CD14-positive monocyte (primary cell): ENCODE results near the gene PHACTR2. TPM values are rescaled to one million over a fixed set of nuclear protein-coding genes. Genes with fewer than 3 reads are reported as not detected.

Source experiments
- DNase-seq, 3 donors: peaks; one replicate each; pipeline ENCODE4 v3.0.0-alpha.2; 2011 to 2022
- H2AFZ ChIP-seq: 2 replicates; pipeline ENCODE4 v1.6.0; 2012; ENCODE audit warnings: mild to moderate bottlenecking, low read depth, low read length, inconsistent platforms; ENCODE audit not compliant: insufficient read depth, poor library complexity, severe bottlenecking
- H3K27ac ChIP-seq, 2 donors: 1 replicate in 1 of 2; 2 replicates in 1 of 2; pipeline ENCODE4 v1.5.1; 2012 to 2013; ENCODE audit warnings: low read length in 2 of 2, control low read depth in 1 of 2, inconsistent platforms in 1 of 2, low read depth in 1 of 2, mild to moderate bottlenecking in 1 of 2
- H3K27me3 ChIP-seq, 2 donors: one replicate each; pipeline versions ENCODE4 v1.6.0 to v1.6.1; 2011 to 2013; ENCODE audit warnings: low read length in 2 of 2; ENCODE audit not compliant: control insufficient read depth in 2 of 2, insufficient read depth in 2 of 2
- H3K36me3 ChIP-seq, 2 donors: replicated peaks in 1 of 2; 1 replicate in 1 of 2; 2 replicates in 1 of 2; pipeline versions ENCODE4 v1.5.1 to v1.6.1; 2012 to 2013; ENCODE audit warnings: low read length in 2 of 2, control low read depth in 1 of 2, inconsistent platforms in 1 of 2, mild to moderate bottlenecking in 1 of 2; ENCODE audit not compliant: insufficient read depth in 2 of 2, control insufficient read depth in 1 of 2
- H3K4me1 ChIP-seq, 2 donors: 1 replicate in 1 of 2; 2 replicates in 1 of 2; pipeline versions ENCODE4 v1.5.1 to v1.6.1; 2012 to 2013; ENCODE audit warnings: low read length in 2 of 2, control low read depth in 1 of 2, inconsistent platforms in 1 of 2, mild to moderate bottlenecking in 1 of 2, moderate library complexity in 1 of 2; ENCODE audit not compliant: insufficient read depth in 2 of 2, control insufficient read depth in 1 of 2
- H3K4me2 ChIP-seq: replicated peaks from 2 replicates; pipeline ENCODE3; 2012; ENCODE audit warnings: low read length, moderate library complexity, mild to moderate bottlenecking; ENCODE audit not compliant: poor library complexity, severe bottlenecking; ENCODE audit errors: extremely low read depth
- H3K4me3 ChIP-seq, 3 experiments: fragments of 200-600 bp in 1 of 3; sonication (generic) in 1 of 3; replicated peaks in 1 of 3; 1 replicate in 2 of 3; 2 replicates in 1 of 3; pipeline ENCODE4 v1.5.1; 2011 to 2013; ENCODE audit warnings: low read length in 3 of 3, mild to moderate bottlenecking in 3 of 3, control low read depth in 2 of 3, low read depth in 2 of 3, inconsistent platforms in 1 of 3, moderate library complexity in 1 of 3
- H3K79me2 ChIP-seq: 2 replicates; pipeline ENCODE4 v1.6.0; 2012; ENCODE audit warnings: mild to moderate bottlenecking, control low read depth, inconsistent platforms, low read length, moderate library complexity; ENCODE audit not compliant: insufficient read depth
- H3K9ac ChIP-seq: 2 replicates; pipeline ENCODE4 v1.6.0; 2017; ENCODE audit warnings: low read length, mild to moderate bottlenecking; ENCODE audit not compliant: insufficient read depth, poor library complexity, severe bottlenecking
- H3K9me3 ChIP-seq, 2 donors: replicated peaks in 1 of 2; 1 replicate in 1 of 2; 2 replicates in 1 of 2; pipeline versions ENCODE4 v1.5.1 to v1.6.1; 2012 to 2013; ENCODE audit warnings: low read length in 2 of 2, control low read depth in 1 of 2; ENCODE audit not compliant: control insufficient read depth in 1 of 2, insufficient read depth in 1 of 2
- H4K20me1 ChIP-seq: 2 replicates; pipeline ENCODE4 v1.6.0; 2012; ENCODE audit warnings: mild to moderate bottlenecking, low read length, control low read depth, moderate library complexity; ENCODE audit not compliant: insufficient read depth
- H3K27ac Mint-ChIP-seq, 7 donors: one replicate each; pipeline ENCODE4 v1.8.0; 2020; ENCODE audit warnings: mild to moderate bottlenecking in 7 of 7, mixed read lengths in 7 of 7, moderate library complexity in 6 of 7, inconsistent platforms in 2 of 7
- H3K27me3 Mint-ChIP-seq, 3 donors: one replicate each; pipeline ENCODE4 v1.8.0; 2021 to 2022; ENCODE audit warnings: low read depth in 3 of 3, mild to moderate bottlenecking in 3 of 3, mixed read lengths in 3 of 3, moderate library complexity in 3 of 3, inconsistent platforms in 1 of 3
- H3K36me3 Mint-ChIP-seq, 2 donors: one replicate each; pipeline ENCODE4 v1.8.0; 2020; ENCODE audit warnings: mixed read lengths in 2 of 2, inconsistent platforms in 1 of 2, mild to moderate bottlenecking in 1 of 2
- H3K4me1 Mint-ChIP-seq: one replicate; pipeline ENCODE4 v1.8.0; 2020; ENCODE audit warnings: mild to moderate bottlenecking, mixed read lengths
- H3K4me3 Mint-ChIP-seq, 2 donors: one replicate each; pipeline ENCODE4 v1.8.0; 2020; ENCODE audit warnings: mild to moderate bottlenecking in 2 of 2, mixed read lengths in 2 of 2, moderate library complexity in 1 of 2
- H3K9me3 Mint-ChIP-seq, 7 donors: one replicate each; pipeline ENCODE4 v1.8.0; 2020 to 2022; ENCODE audit warnings: mixed read lengths in 7 of 7, mild to moderate bottlenecking in 6 of 7, moderate library complexity in 6 of 7, inconsistent platforms in 2 of 7
- CTCF ChIP-seq: fragments of 200-600 bp; IDR thresholded peaks from one replicate; pipeline ENCODE4 v1.8.0; 2022; ENCODE audit warnings: antibody characterized with exemption, mild to moderate bottlenecking
- WGBS: methylation state at CpG from one replicate; pipeline ENCODE4 v1.1.5; 2013; ENCODE audit warnings: missing lambda C conversion rate; ENCODE audit not compliant: insufficient coverage; 5-methylcytosine and 5-hydroxymethylcytosine counted together
- intact Hi-C, 2 donors: fragments of 100-400 bp; cut with micrococcal nuclease; formaldehyde crosslinking; loops; one replicate each; pipeline versions ENCODE4 v1.15.0 to v1.15.1; 2023
- polyA plus RNA-seq, 3 donors: library from polyadenylated mRNA; depleted of rRNA in 1 of 3; unstranded in 2 of 3; stranded (reverse) in 1 of 3; fragments of 300-500 nt in 2 of 3; fragments of >200 nt in 1 of 3; fragmentation: Illumina TruSeq in 2 of 3; gene quantifications; 1 replicate in 2 of 3; 2 replicates in 1 of 3; pipeline ENCODE4 v1.2.3, GENCODE V29; 2012 to 2021

Gene PHACTR2
- polyA plus RNA-seq, 3 donors: 9.6 to 11.6 (median 11.2) TPM

DNA sequence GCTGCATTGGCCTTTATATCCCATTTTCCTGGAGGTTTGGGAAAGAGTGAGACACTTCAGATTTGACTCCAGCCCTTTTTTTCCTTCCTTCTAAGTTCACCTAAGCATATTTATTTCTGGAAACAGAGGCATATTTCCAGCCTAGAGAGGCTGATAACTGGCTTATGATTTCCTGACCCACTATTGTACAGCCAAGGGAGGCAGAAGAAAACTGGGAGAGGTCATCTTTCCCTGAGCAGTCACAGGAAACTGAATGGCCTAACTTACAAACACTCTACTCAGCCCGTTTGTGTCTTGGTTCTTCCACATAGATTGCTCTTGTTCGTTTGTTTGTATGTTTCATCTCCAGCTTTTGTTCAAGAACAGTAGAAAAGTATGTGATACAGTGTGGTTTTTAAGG is 101.2 kb downstream of the PHACTR2 start:
- Histone ChIP-seq H3K79me2 (no peaks in the 10 kb centered on the region), H3K9me3 (no peaks in the 10 kb centered on the region), H3K27me3 (no peaks in the 10 kb centered on the region), H3K4me3 (no peak overlapping the region), H3K9ac (no peak overlapping the region), H2AFZ (no peak overlapping the region), H3K36me3 (peaks cover 35 to 89% of the 10 kb centered on the region in 2 donors), H3K27ac (no peak overlapping the region), H4K20me1 (no peaks in the 10 kb centered on the region), H3K4me2 (no peak overlapping the region), H3K4me1 (no peaks in the 10 kb centered on the region)
- intact Hi-C loops: no loop called here
- no peak for TF ChIP-seq CTCF
- no peak for DNase-seq
- H3K4me3 Mint-ChIP-seq: no peak overlapping the region
- no peaks in the 10 kb centered on the region for H3K9me3 Mint-ChIP-seq
- no peak overlapping the region for H3K27ac Mint-ChIP-seq
- WGBS: no CpG with 5 or more reads among the region's 2 CpGs
- peaks cover 2% of the 10 kb centered on the region for H3K4me1 Mint-ChIP-seq
- H3K27me3 Mint-ChIP-seq: no peaks in the 10 kb centered on the region
- H3K36me3 Mint-ChIP-seq: peaks cover 50 to 67% of the 10 kb centered on the region in 2 donors

- intact Hi-C loops: no loop called here
- DNase-seq: no peak
- no CpG with 5 or more reads among the region's 5 CpGs for WGBS
- Histone ChIP-seq H3K27me3 (no peaks in the 10 kb centered on the region), H3K4me3 (no peak overlapping the region), H3K79me2 (no peaks in the 10 kb centered on the region), H3K36me3 (peaks cover 28 to 93% of the 10 kb centered on the region in 2 donors), H3K9me3 (peaks cover 23% of the 10 kb centered on the region in 2 donors), H2AFZ (no peak overlapping the region), H3K4me2 (no peak overlapping the region), H3K27ac (no peak overlapping the region), H4K20me1 (no peaks in the 10 kb centered on the region), H3K9ac (no peak overlapping the region), H3K4me1 (no peaks in the 10 kb centered on the region)
- Mint-ChIP-seq H3K4me1 (peaks cover 2% of the 10 kb centered on the region), H3K27me3 (peaks cover 0 to 1% (median 0%) of the 10 kb centered on the region in 3 donors), H3K4me3 (no peak overlapping the region), H3K36me3 (peaks cover 64 to 76% of the 10 kb centered on the region in 2 donors), H3K9me3 (peaks cover 20 to 27% (median 24%) of the 10 kb centered on the region in 7 donors), H3K27ac (no peak overlapping the region)
- TF ChIP-seq CTCF: no peak
These were observed 104.7 kb downstream of the PHACTR2 start for GRCh38 chr6:143782481-143782880.
